Right lobe of liver (tissue), 6 donors: ENCODE data around the gene DNAH1. TPM values are rescaled to one million over a fixed set of nuclear protein-coding genes. Genes with fewer than 3 reads are reported as not detected.

Source experiments
- ATAC-seq, 4 donors: fragments of 200-7000 bp; cut with Tn5 transposase; one replicate each; pipeline ENCODE4 v1.9.1; 2020; ENCODE audit warnings: mild to moderate bottlenecking in 4 of 4, moderate library complexity in 4 of 4
- DNase-seq, 3 donors: peaks; one replicate each; pipeline ENCODE4 v3.0.0-alpha.2; 2020
- H3K27ac ChIP-seq, 3 donors: fragments of 200-600 bp; one replicate each; pipeline ENCODE4 v1.8.0; 2022
- H3K27me3 ChIP-seq, 2 donors: fragments of 200-600 bp; one replicate each; pipeline ENCODE4 v1.8.0; 2022
- H3K36me3 ChIP-seq, 4 donors: fragments of 200-600 bp; sonication (generic) in 1 of 4; one replicate each; pipeline versions ENCODE4 v1.5.1 to v1.8.0; 2017 to 2022; ENCODE audit warnings: control low read depth in 1 of 4
- H3K4me1 ChIP-seq, 4 donors: fragments of 200-600 bp; sonication (generic) in 1 of 4; one replicate each; pipeline versions ENCODE4 v1.5.1 to v1.8.0; 2017 to 2022; ENCODE audit warnings: control low read depth in 1 of 4
- H3K4me3 ChIP-seq, 3 donors: fragments of 200-600 bp; one replicate each; pipeline ENCODE4 v1.8.0; 2022
- H3K9me3 ChIP-seq, 4 donors: fragments of 200-600 bp; sonication (generic) in 1 of 4; one replicate each; pipeline versions ENCODE4 v1.5.1 to v1.8.0; 2017 to 2022; ENCODE audit warnings: control low read depth in 1 of 4
- POLR2A ChIP-seq: fragments of 450-650 bp; IDR thresholded peaks from one replicate; pipeline ENCODE4 v1.6.1; 2017; ENCODE audit warnings: antibody characterized with exemption, mild to moderate bottlenecking
- WGBS: methylation state at CpG from one replicate; pipeline ENCODE4 v1.1.6; 2018; ENCODE audit warnings: low coverage, low lambda C conversion rate; ENCODE audit not compliant: insufficient coverage; ENCODE audit errors: missing lambda C conversion rate; 5-methylcytosine and 5-hydroxymethylcytosine counted together
- intact Hi-C, 2 donors: fragments of 100-400 bp; cut with DNase I; formaldehyde crosslinking; loops; one replicate each; pipeline versions ENCODE4 v1.11.2 to v1.14.1; 2022
- total RNA-seq, 6 experiments: library from RNA; depleted of rRNA in 2 of 6; stranded (reverse); fragments of >200 nt in 2 of 6; fragmentation: NEBNext Ultra II Directional in 3 of 6; extraction: Animal tissue kit (Norgen Biotek cat#: 25700) in 3 of 6; gene quantifications; one replicate each; pipeline versions ENCODE4 v1.1.0 to v1.2.4, GENCODE V29; 2016 to 2023
- TF ChIP-seq, protein P1 (sequence below), 4 donors: fragments of 200-600 bp in 3 of 4; fragments of 450-650 bp in 1 of 4; IDR thresholded peaks; one replicate each; pipeline versions ENCODE4 v1.5.1 to v1.8.0; 2016 to 2022; ENCODE audit warnings: antibody characterized with exemption in 4 of 4, mild to moderate bottlenecking in 2 of 4
- donor health status: DM: no; HTN: yes; CAD: no.
- donor health status: DM: no; HTN: no; CAD: no.
- donor health status: DM: no; HTN: no; CAD: no.
- donor health status: DM: no; HTN: yes; CAD: no.
- donor health status: DM: no; HTN: yes; CAD: no.

DNAH1 gene
- total RNA-seq, 6 experiments from 2014 or later = 1.6 to 11.2 (median 8.1) TPM

DNA sequence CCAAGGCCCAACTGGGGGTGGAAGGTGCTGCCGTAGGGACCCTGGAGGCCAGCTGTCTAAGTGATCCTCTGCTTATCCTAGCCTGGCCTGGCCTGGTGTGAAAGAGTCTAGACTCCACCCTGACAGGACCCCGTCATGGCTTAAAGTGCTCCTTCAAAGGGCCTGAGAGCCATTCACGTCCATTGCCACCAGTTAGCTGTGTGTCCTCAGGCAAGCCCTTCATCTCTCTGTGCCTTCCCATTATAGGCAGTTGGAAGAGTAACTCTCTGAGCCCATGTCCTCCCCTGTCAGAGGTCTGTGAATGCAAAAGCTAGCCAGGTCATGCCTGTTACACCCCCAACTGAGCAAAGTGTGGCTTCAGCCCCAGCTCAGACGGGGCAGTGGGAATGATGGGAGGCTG, 9.1 kb upstream of the DNAH1 start:
- Histone ChIP-seq H3K36me3 (no peaks in the 10 kb centered on the region), H3K4me3 (no peak overlapping the region), H3K4me1 (no peaks in the 10 kb centered on the region), H3K27me3 (no peaks in the 10 kb centered on the region), H3K9me3 (no peaks in the 10 kb centered on the region), H3K27ac (no peak overlapping the region)
- intact Hi-C loops = no loop called here
- DNase-seq (no peak), ATAC-seq (no peak)
- TF ChIP-seq, protein P1, sequence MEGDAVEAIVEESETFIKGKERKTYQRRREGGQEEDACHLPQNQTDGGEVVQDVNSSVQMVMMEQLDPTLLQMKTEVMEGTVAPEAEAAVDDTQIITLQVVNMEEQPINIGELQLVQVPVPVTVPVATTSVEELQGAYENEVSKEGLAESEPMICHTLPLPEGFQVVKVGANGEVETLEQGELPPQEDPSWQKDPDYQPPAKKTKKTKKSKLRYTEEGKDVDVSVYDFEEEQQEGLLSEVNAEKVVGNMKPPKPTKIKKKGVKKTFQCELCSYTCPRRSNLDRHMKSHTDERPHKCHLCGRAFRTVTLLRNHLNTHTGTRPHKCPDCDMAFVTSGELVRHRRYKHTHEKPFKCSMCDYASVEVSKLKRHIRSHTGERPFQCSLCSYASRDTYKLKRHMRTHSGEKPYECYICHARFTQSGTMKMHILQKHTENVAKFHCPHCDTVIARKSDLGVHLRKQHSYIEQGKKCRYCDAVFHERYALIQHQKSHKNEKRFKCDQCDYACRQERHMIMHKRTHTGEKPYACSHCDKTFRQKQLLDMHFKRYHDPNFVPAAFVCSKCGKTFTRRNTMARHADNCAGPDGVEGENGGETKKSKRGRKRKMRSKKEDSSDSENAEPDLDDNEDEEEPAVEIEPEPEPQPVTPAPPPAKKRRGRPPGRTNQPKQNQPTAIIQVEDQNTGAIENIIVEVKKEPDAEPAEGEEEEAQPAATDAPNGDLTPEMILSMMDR (IDR thresholded peaks at IDR 0.05) = no peak
- TF ChIP-seq POLR2A = no peak
- 60% methylated on average over 1 of the region's 4 CpGs for WGBS

DNA sequence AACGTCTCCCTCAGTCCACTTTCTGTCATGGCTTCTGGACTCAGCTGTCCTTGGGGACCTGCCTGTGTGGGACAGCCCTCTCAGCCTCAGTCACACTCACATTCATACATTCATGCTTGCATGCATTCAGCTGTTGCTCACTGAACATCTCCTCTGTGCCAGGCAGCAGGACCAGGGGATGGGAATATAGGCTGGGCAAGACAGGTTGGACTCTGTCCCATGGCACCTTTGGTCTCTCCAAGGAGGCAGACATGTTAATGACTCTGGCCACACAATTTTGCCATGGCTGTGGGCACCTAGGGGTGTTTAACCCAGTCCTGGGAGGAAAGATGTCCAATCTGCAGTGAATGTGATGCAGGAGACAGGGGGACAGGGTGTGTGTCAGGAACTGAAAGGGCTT, 7.8 kb upstream of the DNAH1 start:
- H3K36me3 ChIP-seq = no peaks in the 10 kb centered on the region
- intact Hi-C loops = no loop called here
- H3K27me3 ChIP-seq = no peaks in the 10 kb centered on the region
- no peak overlapping the region for H3K4me3 ChIP-seq
- ATAC-seq = no peak
- TF ChIP-seq, protein P1 (IDR thresholded peaks at IDR 0.05) = no peak
- no peak for TF ChIP-seq POLR2A
- H3K27ac ChIP-seq = no peak overlapping the region
- no peaks in the 10 kb centered on the region for H3K9me3 ChIP-seq
- DNase-seq = no peak
- no CpG with 5 or more reads among the region's 1 CpG for WGBS
- H3K4me1 ChIP-seq = no peaks in the 10 kb centered on the region

DNA sequence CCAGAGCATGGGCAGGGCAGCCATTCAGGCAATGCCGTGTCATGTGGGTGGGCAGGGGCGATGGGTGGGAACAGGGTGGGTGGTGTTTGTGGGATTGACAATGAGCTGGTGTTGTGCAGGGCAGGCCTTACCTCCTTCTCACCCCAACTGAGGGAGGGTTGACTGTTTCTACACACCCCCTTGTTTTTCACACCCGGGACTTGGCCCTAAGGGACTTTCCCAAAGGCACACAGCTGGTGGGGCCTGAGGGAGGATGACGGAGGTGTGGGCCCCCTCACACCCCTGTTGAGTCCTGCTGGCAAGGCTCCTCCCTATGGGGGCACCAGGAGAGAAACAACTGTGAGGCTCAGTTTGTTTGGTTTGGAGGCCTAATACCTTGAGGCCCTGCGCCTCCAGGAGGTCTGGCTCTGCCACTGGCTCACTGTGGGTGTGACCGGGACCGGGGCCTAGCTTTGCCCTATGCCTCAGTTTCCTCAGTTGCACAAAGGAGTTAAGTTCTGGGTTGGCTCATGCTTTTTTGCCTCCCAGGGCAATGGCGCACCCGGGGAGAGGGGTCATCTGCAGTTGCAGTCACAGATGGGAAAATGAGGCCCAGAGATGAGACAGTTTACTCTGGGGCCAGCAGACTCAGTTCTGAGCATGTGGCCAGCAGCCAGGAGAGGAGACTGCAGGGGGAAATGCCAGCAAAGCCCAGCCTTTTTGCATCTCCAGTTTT, 5.1 kb upstream of the DNAH1 start:
- ATAC-seq (no peak), DNase-seq (no peak)
- H3K4me3 ChIP-seq = no peak overlapping the region
- H3K4me1 ChIP-seq = no peaks in the 10 kb centered on the region
- H3K36me3 ChIP-seq = no peaks in the 10 kb centered on the region
- H3K9me3 ChIP-seq = no peaks in the 10 kb centered on the region
- no peak overlapping the region for H3K27ac ChIP-seq
- TF ChIP-seq, protein P1 (IDR thresholded peaks at IDR 0.05) = no peak
- TF ChIP-seq POLR2A = no peak
- intact Hi-C loops = no loop called here
- no peaks in the 10 kb centered on the region for H3K27me3 ChIP-seq
- no CpG with 5 or more reads among the region's 9 CpGs for WGBS

DNA sequence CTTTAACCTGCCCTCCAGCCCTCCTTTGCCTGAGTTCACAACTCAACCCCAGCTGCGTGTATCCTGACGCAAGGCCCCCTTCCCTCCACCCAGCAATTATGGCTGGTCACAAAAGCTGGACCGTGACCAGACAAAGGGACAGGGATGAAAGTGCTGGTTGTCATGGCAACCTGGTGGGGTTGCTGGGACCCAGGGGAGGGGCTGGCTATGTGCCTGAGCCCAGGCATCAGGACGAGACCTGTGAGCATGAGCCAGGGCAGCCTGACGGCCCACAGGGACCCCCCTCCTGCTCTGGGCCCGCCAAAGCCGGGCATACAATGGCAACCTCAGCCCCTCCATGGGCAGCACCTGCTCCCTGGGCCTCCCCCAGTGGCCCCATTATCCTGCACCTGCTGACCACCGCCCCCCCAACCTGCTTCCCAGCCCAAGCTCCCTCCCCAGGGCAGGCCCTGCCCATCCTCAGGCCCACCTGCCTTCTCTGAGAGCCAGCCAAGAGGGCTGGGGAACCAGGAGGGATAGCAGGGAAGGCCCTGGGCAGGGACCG, 4.5 kb upstream of the DNAH1 start:
- WGBS = 87% methylated on average over 3 of the region's 9 CpGs

More for the DNA sequence above, 4.5 kb upstream of the DNAH1 start:
- ATAC-seq = no peak
- H3K27ac ChIP-seq = no peak overlapping the region
- no peak for TF ChIP-seq POLR2A
- TF ChIP-seq, protein P1 (IDR thresholded peaks at IDR 0.05) = no peak
- intact Hi-C loops = no loop called here
- H3K9me3 ChIP-seq = no peaks in the 10 kb centered on the region
- no peak overlapping the region for H3K4me3 ChIP-seq
- H3K27me3 ChIP-seq = no peaks in the 10 kb centered on the region
- H3K4me1 ChIP-seq = no peaks in the 10 kb centered on the region
- DNase-seq = no peak
- H3K36me3 ChIP-seq = no peaks in the 10 kb centered on the region
